HG03354 (cell line): ENCODE results near the gene ZFP69B.

Source experiments
- ATAC-seq: cut with Tn5 transposase; IDR thresholded peaks from one replicate; pipeline ENCODE4 v1.9.1; 2021; ENCODE audit warnings: mild to moderate bottlenecking; ENCODE audit not compliant: unreplicated experiment, poor library complexity, severe bottlenecking

ZFP69B gene

DNA sequence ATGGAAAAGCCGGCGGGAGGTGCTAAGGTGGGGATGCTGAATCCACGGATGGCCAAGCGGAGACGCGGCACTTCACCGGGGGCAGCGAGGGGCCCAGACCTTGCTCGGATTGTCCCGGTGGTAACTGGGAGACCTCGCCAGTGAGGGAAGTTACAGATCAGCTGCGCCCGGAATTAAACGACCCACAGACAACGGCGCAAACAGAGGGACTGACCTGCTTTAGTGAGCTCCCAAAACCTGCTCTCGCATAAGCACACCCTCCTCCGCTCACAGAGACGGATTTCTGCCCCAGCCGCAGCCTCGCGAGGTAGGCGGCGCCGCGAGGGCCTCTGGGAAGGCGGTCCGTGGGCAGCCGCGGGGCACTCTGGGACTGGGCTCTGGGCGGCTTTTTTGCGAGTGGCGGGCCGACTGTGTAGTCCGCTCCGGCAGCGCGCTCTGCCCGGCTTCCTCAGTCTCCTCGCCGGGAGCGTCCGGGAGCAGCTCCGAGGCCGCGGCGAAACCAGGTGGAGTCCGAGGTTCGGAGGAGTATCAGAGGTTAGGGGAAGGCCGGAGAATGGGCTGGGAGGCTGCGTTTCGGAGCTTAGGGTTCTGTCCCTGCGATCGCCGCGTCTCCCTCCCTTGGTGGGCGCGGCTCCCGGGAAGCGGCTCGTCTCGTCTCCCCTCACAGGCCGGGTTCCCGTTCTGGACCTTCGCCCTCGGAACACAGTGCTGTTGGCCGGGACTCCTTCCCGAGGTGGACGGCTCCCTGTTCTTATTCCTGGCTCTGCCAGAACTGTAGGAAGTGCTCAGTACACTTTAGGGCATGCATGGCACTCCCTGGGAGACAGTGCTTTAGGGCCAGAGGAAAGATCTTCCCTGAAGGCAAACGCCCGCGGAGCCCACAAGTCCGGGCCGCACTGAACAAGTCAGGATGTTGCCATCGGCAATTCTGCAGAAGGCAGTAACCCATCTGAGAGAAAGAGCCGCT, 58.4 kb downstream of the ZFP69B start, which contains the start of gene EXO5:
TSS of gene EXO5 (plus strand) at position 393 of the 967 bp plus-strand sequence. CDS start 5,778 bp downstream, outside the sequence.
- ATAC-seq, result peak; percentile 88
